Activated CD8-positive, alpha-beta memory T cell treated with anti-CD3 and anti-CD28 coated beads for 48 hours (primary cell): ENCODE data around the gene STK4.

Experiments used
- DNase-seq, 3 experiments: peaks; one replicate each; pipeline ENCODE4 v3.0.0-alpha.2; 2020; ENCODE audit warnings: low read depth in 2 of 3, low spot score in 2 of 3

The STK4 gene

DNA sequence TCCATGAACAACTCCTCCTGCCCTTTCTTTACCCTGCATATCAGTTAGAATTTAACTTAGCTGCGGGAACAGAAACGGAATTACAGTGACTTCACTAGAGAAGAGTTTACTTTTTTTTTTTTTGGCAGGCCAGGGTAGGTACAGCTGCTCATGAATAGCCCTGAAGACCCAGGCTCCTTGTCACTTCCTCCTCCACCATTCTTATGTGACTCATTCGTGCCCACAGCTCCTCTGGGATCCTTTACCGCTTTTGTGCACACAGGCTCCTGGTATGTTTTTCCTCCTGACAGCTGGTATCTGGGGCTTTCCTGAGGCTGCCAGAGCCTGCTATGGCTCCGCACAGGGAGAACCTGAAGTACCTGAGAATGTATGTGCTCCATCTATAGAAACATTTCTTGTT is 138.5 kb downstream of the STK4 start:
- DNase-seq = no peak

DNA sequence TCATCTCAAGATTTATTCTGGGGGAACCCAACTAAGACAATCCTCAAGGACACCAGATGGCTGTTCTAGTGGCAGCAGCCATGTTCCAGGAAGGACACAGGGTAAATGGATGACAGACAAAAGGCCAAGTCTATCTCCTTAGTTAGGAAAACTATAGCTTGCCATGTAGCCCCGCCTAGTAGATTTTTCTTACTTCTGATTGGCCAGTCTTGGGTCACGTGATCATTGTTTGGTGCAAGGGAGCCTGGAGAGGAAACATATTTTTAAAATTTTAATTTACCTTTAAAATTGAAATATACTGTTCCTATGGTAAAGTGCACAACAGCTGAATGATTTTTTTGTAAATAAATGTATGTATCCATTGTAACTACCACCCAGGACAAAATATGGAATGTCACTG is 139.0 kb downstream of the STK4 start:
- no peak for DNase-seq

DNA sequence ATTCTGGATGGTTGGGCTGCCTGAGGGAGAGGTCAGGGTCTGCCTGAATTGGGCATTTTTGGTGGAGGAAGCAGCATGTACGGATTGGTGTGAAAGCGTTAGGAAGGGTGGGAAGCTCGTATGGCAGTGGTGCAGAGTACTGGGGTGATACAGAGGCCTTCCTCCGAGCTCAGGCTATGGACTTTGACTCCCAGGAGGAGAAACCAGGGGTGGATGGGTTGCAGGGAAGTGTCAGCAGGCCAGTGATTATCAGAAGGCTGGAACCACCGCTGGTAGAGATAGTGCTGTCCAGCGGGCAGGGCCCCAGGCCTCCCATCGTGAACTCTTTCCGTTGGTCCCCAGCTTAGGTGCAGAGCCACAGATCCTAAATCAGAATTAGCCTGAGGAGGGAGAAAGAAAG is 143.3 kb downstream of the STK4 start:
- no peak for DNase-seq

GRCh38 chr20:45110301-45110700 is 144.0 kb downstream of the STK4 start:
- DNase-seq = no peak

- no peak for DNase-seq
These were observed 145.0 kb downstream of the STK4 start for GRCh38 chr20:45111285-45111684.

GRCh38 chr20:45111799-45112471 is 145.6 kb downstream of the STK4 start:
- no peak for DNase-seq

GRCh38 chr20:45112754-45113153 is 146.4 kb downstream of the STK4 start:
- no peak for DNase-seq

- no peak for DNase-seq
These were observed 147.6 kb downstream of the STK4 start for GRCh38 chr20:45113865-45114264.

DNA sequence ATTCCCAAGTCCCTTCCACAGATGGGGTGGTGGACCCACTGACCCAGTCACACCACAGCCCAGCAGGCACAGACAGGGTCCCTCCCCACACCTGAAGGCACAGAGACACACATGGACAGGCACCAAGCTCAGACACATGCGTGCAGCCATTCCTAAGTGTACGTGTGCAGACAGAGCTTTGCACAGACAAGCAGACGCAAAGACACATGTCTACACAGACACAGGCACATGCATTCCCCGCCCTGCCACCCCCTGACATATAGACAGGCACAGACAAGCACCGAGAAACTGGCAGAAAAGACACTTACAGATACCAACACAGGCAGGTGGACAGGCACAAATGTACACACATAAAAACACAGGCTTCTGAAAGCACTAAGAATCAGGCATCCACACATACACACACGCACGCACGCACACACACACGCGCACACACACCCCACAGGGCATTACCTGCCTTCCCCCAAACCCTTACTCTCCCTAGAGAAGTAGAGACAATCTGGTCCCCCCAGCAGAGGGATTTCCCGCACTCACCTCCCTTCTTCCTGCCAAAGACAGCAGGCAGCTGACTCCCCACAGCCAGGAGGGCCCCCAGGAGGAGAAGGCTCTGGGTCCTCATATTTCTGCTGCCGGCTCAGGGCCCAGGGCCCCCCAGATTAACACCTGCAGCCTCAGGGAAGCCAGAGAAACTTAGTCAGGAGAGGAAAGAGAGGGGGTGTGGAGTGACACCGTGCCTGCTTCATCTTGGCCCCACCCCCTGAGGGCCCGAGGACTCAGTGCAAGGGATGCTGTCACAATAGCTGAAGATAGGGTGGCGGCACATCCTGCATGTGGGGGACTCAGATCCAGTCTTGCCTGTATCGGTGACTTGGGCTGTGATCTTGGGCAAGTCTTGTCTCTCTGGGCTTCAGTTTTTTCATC is 148.4 kb downstream of the STK4 start, which contains the start of gene WFDC5:
Gene WFDC5, minus strand, starts transcription at position 710 of the 921 bp plus-strand sequence. Its CDS starts 91 bp downstream, at position 619.
- no peak for DNase-seq

- no peak for DNase-seq
These were observed 149.1 kb downstream of the STK4 start for GRCh38 chr20:45115386-45115774.

DNA sequence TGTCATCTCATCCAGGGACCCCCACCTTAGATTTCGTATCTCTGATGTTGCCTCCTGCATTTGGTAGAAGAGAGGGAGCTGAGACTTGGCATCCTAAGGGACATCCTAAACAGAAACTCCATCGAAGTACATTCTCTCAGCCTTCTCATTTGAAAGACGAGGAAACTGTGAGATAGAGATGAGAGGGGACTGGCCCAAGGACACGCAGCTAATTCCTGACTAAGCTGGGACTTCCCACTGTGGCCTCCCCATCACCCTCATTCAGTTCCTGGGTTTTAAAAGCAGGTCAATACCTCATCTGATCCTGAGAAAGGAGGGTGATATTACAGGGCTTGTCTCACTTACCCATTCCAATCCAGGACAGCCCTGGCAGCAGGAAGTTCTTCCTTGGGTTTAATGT is 149.5 kb downstream of the STK4 start:
- no peak for DNase-seq

DNA sequence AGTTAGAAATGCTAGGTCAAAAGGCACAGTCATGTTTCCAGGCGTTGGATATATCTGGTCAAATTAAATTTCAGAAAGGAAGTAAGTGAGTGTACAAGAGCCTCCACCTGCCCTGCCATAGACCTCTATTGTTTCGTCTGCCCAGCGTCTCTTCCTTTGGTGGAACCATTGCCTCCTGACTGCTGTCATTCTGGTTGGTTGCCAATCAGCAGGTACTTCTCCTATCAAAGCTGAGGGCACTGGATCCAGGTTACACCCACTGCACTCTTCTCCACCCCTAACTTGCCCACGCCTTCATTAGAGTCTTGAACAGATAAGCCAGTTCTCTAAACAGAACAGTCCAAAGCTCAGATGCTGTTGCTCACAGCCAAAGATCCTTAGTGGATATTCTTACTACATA is 151.3 kb downstream of the STK4 start:
- DNase-seq = no peak

GRCh38 chr20:45118028-45118427 is 151.7 kb downstream of the STK4 start:
- DNase-seq = no peak

- DNase-seq = no peak
These were observed 153.4 kb downstream of the STK4 start for GRCh38 chr20:45119556-45120266.

GRCh38 chr20:45121388-45121787 is 155.1 kb downstream of the STK4 start:
- DNase-seq = no peak

- DNase-seq = no peak
These were observed 158.1 kb downstream of the STK4 start, which contains the start of gene WFDC12 for GRCh38 chr20:45124365-45124764. Gene WFDC12, minus strand, starts transcription at chr20:45124465. Its CDS starts 18 bp downstream, at chr20:45124447.

DNA sequence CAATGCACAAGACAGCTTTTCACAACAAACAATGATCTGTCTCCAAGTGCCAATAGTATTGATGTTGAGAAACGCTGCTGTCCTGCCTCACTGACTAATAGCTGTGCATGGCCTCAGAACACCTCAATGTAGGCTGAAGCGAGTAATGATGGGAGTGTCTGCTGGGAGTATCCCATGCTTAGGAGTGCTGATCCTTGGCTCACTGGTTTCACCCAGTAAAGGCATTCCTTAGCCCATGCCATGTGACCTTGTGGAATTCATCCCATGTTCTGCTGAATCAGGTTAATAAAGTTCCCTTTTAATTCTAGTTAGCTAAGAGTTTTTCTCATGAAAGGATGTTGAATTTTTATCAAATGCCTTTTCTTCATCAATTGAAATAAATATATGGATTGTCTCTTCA is 161.8 kb downstream of the STK4 start:
- DNase-seq = no peak
